HG03103 (cell line): ENCODE measurements around the gene AMIGO1.

Source experiments
- ATAC-seq: cut with Tn5 transposase; IDR thresholded peaks from one replicate; pipeline ENCODE4 v1.9.1; 2021; ENCODE audit warnings: low read depth; ENCODE audit not compliant: unreplicated experiment

AMIGO1 gene

GRCh38 chr1:109503935-109504334 is 5.6 kb downstream of the AMIGO1 start:
- ATAC-seq: no peak

- no peak for ATAC-seq
These were observed 7.1 kb downstream of the AMIGO1 start for GRCh38 chr1:109502364-109502851.

GRCh38 chr1:109501644-109502363 is 7.7 kb downstream of the AMIGO1 start:
- no peak for ATAC-seq

GRCh38 chr1:109500941-109501381 is 8.6 kb downstream of the AMIGO1 start:
- ATAC-seq: no peak

- ATAC-seq: no peak
These were observed 9.6 kb downstream of the AMIGO1 start for GRCh38 chr1:109499661-109500536.

- ATAC-seq: no peak
These were observed 10.4 kb downstream of the AMIGO1 start for GRCh38 chr1:109499081-109499480.

- no peak for ATAC-seq
These were observed 11.2 kb downstream of the AMIGO1 start for GRCh38 chr1:109498161-109498801.

GRCh38 chr1:109497449-109498160 is 11.9 kb downstream of the AMIGO1 start:
- no peak for ATAC-seq

- no peak for ATAC-seq
These were observed 13.8 kb downstream of the AMIGO1 start for GRCh38 chr1:109495738-109496137.

GRCh38 chr1:109493805-109494539 is 15.6 kb downstream of the AMIGO1 start, which contains the start of gene CYB561D1:
Gene CYB561D1, plus strand, starts transcription at chr1:109494094. Its CDS starts 46 bp downstream, at chr1:109494140.
- ATAC-seq: peak; percentile 75

- ATAC-seq: no peak
These were observed 16.3 kb downstream of the AMIGO1 start for GRCh38 chr1:109493227-109493626.

- ATAC-seq: no peak
These were observed 16.7 kb downstream of the AMIGO1 start for GRCh38 chr1:109492779-109493178.

- ATAC-seq: no peak
These were observed 18.2 kb downstream of the AMIGO1 start for GRCh38 chr1:109491372-109491771.

GRCh38 chr1:109490934-109491302 is 18.6 kb downstream of the AMIGO1 start:
- ATAC-seq: no peak

GRCh38 chr1:109490029-109490933 is 19.2 kb downstream of the AMIGO1 start:
- no peak for ATAC-seq

GRCh38 chr1:109488696-109489095 is 20.8 kb downstream of the AMIGO1 start:
- no peak for ATAC-seq

- ATAC-seq: no peak
These were observed 21.3 kb downstream of the AMIGO1 start for GRCh38 chr1:109488201-109488600.

GRCh38 chr1:109487261-109487660 is 22.3 kb downstream of the AMIGO1 start:
- ATAC-seq: no peak

GRCh38 chr1:109485001-109485400 is 24.5 kb downstream of the AMIGO1 start:
- ATAC-seq: no peak
